ENCODE measurements around the gene MT1F.
A peak's percentile ranks its signal among the peaks of the same experiment; 100 is the strongest.

The MT1F gene

DNA sequence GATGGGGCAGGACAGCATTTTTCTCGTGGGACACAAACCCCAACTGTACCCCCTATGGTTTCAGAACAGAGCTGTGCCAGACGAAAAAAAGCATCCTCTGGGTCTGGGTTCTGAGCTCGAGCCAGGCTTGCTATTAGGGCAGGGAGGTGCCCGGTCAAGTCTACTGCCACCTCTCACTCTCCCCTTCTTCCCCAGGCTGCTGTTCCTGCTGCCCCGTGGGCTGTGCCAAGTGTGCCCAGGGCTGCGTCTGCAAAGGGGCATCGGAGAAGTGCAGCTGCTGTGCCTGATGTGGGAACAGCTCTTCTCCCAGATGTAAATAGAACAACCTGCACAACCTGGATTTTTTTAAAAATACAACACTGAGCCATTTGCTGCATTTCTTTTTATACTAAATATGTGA is 31.1 kb upstream of the MT1F start:
- DNase-seq (ENCODE audit: low read depth), result no peak
- TF ChIP-seq CTCF (IDR thresholded peaks at IDR 0.05; ENCODE audit: control insufficient read depth, insufficient read depth, low read depth, low read length, missing control alignments), result no peak
- H3K4me3 ChIP-seq (ENCODE audit: control insufficient read depth, low read depth, low read length), result peak overlapping the region; percentile 81

DNA sequence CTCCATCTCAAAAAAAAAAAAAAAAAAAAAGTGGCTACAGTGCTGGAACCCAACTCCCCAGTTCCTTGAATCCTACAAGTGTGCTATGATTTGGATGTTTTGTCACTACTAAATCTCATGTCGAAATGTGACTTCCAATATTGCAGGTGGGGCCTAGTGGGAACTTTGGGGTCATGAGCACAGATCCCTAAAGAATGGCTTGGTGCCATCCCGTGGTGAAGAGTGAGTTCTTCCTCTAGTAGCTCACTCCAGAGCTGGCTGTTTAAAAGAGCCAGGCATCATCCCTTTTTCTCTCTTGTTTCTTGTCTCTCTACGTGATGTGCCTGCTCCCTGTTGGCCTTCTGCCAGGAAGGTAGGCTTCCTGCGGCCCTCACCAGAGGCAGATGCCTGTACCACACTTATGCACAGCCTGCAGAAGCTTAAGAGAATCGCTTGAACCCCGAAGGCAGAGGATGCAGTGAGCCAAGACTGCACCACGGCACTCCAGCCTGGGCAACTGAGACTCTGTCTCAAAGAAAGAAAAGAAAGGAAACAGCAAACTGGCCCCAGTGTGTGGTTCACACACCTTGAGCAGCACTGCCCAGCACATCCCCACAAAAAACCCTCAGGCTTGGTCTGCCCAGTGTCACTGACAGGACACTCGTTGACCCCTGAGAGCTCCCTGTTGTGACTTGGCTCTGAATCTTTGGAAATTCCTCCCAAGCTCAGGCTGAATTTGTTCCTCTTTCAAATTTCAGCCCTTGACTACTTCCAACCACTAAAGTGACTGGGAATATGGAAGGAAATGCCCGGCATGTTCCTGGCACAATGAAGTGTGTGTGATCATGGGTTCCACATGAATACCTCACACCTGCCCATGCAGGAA is 29.0 kb upstream of the MT1F start:
- no peak for TF ChIP-seq CTCF (IDR thresholded peaks at IDR 0.05; ENCODE audit: control insufficient read depth, insufficient read depth, low read depth, low read length, missing control alignments)
- H3K4me3 ChIP-seq (ENCODE audit: control insufficient read depth, low read depth, low read length), result no peak overlapping the region
- DNase-seq (ENCODE audit: low read depth), result no peak

GRCh38 chr16:56629531-56629930 is 28.2 kb upstream of the MT1F start:
- no peak for TF ChIP-seq CTCF (IDR thresholded peaks at IDR 0.05; ENCODE audit: control insufficient read depth, insufficient read depth, low read depth, low read length, missing control alignments)
- no peak overlapping the region for H3K4me3 ChIP-seq (ENCODE audit: control insufficient read depth, low read depth, low read length)
- DNase-seq (ENCODE audit: low read depth), result no peak

- no peak for DNase-seq (ENCODE audit: low read depth)
- TF ChIP-seq CTCF (IDR thresholded peaks at IDR 0.05; ENCODE audit: control insufficient read depth, insufficient read depth, low read depth, low read length, missing control alignments), result no peak
- no peak overlapping the region for H3K4me3 ChIP-seq (ENCODE audit: control insufficient read depth, low read depth, low read length)
Observed at GRCh38 chr16:56630134-56630533, 27.6 kb upstream of the MT1F start.

DNA sequence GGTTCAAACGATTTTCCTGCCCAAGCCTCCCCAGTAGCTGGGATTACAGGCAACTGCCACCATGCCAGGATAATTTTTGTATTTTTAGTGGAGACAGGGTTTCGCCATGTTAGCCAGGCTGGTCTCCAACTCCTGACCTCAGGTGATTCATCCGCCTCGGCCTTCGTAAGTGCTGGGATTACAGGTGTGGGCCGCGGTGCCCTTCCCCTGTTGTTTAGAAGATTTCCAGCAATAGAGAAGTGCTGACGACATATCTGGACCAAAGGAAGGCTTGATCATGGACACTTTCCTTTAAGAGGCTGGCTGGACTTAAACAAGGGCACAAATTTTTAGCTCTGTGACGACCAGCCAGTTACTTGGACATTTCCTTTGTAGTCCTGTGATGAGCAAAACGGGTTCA is 26.6 kb upstream of the MT1F start:
- TF ChIP-seq CTCF (IDR thresholded peaks at IDR 0.05; ENCODE audit: control insufficient read depth, insufficient read depth, low read depth, low read length, missing control alignments), result no peak
- no peak overlapping the region for H3K4me3 ChIP-seq (ENCODE audit: control insufficient read depth, low read depth, low read length)
- no peak for DNase-seq (ENCODE audit: low read depth)

DNA sequence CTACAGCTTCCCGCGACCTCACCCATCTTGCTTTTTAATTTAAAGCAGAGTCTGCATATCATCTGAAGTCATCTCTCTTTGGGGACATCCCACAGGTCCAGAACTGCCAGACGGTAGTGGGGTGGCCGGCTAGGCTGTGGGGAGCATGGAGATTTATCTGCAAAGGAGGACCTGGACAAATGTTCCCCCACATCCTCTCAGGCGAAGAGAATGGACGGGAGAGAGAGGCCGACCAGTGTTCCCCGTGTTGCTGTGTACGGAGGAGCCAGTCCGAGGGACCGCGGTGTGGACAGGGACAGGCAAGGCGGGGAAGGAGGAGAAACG is 26.0 kb upstream of the MT1F start:
- peak overlapping the region; percentile 50 for H3K4me3 ChIP-seq (ENCODE audit: control insufficient read depth, low read depth, low read length)
- no peak for DNase-seq (ENCODE audit: low read depth)
- no peak for TF ChIP-seq CTCF (IDR thresholded peaks at IDR 0.05; ENCODE audit: control insufficient read depth, insufficient read depth, low read depth, low read length, missing control alignments)

Measured in AG09309 (cell line).